ENCODE measurements around the gene FGF18. TPM values are rescaled to one million over a fixed set of nuclear protein-coding genes. Genes with fewer than 3 reads are reported as not detected.

FGF18 gene
- total RNA-seq, 3 donors from 2014 or later (not counting 1 experiment from before 2014, with no cell fraction given) = 0.16 to 0.25 (median 0.23) TPM

DNA sequence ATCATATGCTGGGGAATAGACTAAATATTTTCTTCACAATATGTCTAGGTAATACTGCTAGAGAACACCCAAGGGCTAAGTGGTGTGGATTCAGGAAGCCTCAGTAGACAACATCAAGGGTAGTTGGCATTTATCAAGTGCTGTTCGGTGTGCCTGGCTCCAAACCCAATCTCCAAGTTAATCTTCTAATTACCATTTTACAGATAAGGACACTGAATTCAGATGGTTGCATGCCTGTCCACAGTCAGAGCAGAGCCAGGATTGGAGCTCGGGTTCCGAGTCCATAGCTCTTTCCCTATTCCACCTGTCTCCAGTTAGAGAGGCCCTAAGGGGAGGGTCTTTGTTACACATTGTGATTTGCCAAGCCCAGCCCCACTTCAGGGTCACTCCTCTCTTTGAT lies 58.2 kb downstream of the FGF18 start:
- peaks cover 12% of the 10 kb centered on the region for H3K4me1 ChIP-seq (ENCODE audit: control insufficient read depth, insufficient read depth, low read length)
- H3K36me3 ChIP-seq (ENCODE audit: control insufficient read depth, insufficient read depth, low read length) = no peaks in the 10 kb centered on the region
- H3K4me3 ChIP-seq (ENCODE audit: low read length) = no peak overlapping the region
- Mint-ChIP-seq H3K27me3 (ENCODE audit: low read depth in 2 of 2) (peaks cover 3 to 6% of the 10 kb centered on the region in 2 donors), H3K9me3 (no peaks in the 10 kb centered on the region), H3K27ac (no peak overlapping the region), H3K4me3 (no peak overlapping the region), H3K36me3 (no peaks in the 10 kb centered on the region), H3K4me1 (peaks cover 0 to 10% of the 10 kb centered on the region in 2 donors)
- TF ChIP-seq, protein P1, sequence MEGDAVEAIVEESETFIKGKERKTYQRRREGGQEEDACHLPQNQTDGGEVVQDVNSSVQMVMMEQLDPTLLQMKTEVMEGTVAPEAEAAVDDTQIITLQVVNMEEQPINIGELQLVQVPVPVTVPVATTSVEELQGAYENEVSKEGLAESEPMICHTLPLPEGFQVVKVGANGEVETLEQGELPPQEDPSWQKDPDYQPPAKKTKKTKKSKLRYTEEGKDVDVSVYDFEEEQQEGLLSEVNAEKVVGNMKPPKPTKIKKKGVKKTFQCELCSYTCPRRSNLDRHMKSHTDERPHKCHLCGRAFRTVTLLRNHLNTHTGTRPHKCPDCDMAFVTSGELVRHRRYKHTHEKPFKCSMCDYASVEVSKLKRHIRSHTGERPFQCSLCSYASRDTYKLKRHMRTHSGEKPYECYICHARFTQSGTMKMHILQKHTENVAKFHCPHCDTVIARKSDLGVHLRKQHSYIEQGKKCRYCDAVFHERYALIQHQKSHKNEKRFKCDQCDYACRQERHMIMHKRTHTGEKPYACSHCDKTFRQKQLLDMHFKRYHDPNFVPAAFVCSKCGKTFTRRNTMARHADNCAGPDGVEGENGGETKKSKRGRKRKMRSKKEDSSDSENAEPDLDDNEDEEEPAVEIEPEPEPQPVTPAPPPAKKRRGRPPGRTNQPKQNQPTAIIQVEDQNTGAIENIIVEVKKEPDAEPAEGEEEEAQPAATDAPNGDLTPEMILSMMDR (IDR thresholded peaks at IDR 0.05) = no peak
- intact Hi-C loops (cut with micrococcal nuclease) = no loop called here
- H3K27me3 ChIP-seq (ENCODE audit: control insufficient read depth, insufficient read depth, low read length) = no peaks in the 10 kb centered on the region
- whole genome bisulfite sequencing (ENCODE audit: insufficient coverage) = 95% methylated on average over 3 of the region's 3 CpGs
- no peak for ATAC-seq
- no peaks in the 10 kb centered on the region for H3K9me3 ChIP-seq (ENCODE audit: control insufficient read depth, insufficient read depth, low read length)
- no peak for DNase-seq
- no peak overlapping the region for H3K27ac ChIP-seq (ENCODE audit: low read length)

DNA sequence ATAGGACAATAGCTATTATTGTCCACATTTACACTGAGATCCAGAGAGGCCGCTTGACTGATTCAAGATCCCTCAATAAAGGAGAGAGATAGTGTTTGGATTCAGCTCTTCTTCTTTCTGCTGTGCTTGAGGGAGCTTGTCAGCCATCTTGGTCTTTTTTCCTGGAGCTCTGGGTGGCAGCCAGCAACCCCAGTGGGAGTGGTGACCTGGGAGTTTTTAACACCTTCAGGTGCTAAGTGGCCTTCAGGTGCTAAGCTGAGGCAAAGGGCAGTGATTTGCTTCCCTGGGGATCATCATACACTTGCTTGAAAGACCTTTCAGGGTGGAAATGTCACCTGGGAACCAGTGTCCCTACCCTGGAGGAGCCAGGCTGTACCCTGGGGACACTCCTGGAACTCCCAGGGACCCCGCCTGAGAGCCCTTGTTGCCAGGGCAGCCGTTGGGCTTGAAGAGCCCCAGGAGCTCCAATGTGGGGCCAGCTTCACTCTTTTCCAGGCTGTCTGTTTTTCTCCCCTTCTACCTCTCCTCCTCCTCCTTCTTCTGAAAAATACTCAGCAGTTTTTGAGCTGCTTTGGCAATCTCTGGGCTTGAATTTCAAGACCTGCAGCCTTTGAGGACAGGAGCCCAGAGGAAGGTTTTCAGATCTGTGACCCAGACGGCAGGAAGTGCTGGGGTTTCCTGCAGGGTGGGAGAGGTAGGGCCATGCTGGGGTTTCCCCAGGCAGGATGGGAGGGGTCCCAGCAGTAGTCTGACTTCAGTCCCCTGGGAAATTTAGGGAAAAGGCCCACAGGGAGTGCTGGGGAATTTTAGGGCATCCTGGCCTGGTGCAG lies 59.7 kb downstream of the FGF18 start:
- Mint-ChIP-seq H3K27me3 (ENCODE audit: low read depth in 2 of 2) (peaks cover 3 to 6% of the 10 kb centered on the region in 2 donors), H3K36me3 (no peaks in the 10 kb centered on the region), H3K9me3 (no peaks in the 10 kb centered on the region), H3K4me3 (no peak overlapping the region), H3K27ac (no peak overlapping the region), H3K4me1 (peaks cover 0 to 10% of the 10 kb centered on the region in 2 donors)
- Histone ChIP-seq H3K36me3 (ENCODE audit: control insufficient read depth, insufficient read depth, low read length) (no peaks in the 10 kb centered on the region), H3K4me3 (ENCODE audit: low read length) (no peak overlapping the region), H3K27ac (ENCODE audit: low read length) (no peak overlapping the region), H3K27me3 (ENCODE audit: control insufficient read depth, insufficient read depth, low read length) (no peaks in the 10 kb centered on the region), H3K9me3 (ENCODE audit: control insufficient read depth, insufficient read depth, low read length) (no peaks in the 10 kb centered on the region), H3K4me1 (ENCODE audit: control insufficient read depth, insufficient read depth, low read length) (peaks cover 12% of the 10 kb centered on the region)
- intact Hi-C loops (cut with micrococcal nuclease) = no loop called here
- 53% methylated on average over 4 of the region's 4 CpGs for WGBS (ENCODE audit: insufficient coverage)
- peak in 1 of 3 donors; percentile 57 for ATAC-seq
- peak in 1 of 2 donors; percentile 24 for DNase-seq
- TF ChIP-seq, protein P1 (IDR thresholded peaks at IDR 0.05) = no peak

DNA sequence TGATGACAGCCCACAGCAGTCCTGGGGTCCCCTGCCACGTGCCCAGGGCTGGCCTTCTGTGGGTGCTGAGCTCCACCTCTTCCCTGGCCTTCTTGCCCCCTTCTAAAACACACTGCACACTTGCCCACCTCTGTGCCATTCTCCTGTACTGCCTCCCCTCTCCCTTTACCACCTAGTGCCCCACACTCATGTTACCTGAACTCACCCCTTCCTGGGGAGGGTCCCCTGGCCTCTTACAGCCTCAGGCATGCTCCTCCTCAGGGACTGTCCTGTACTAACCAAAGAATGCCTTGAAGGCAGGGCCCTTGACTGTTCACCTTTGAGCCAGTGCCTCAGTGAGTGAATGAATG lies 60.3 kb downstream of the FGF18 start:
- H3K4me3 Mint-ChIP-seq = no peak overlapping the region
- H3K4me3 ChIP-seq (ENCODE audit: low read length) = no peak overlapping the region
- H3K36me3 ChIP-seq (ENCODE audit: control insufficient read depth, insufficient read depth, low read length) = no peaks in the 10 kb centered on the region
- ATAC-seq (no peak), DNase-seq (no peak)
- no peaks in the 10 kb centered on the region for H3K36me3 Mint-ChIP-seq
- no peak overlapping the region for H3K27ac Mint-ChIP-seq
- H3K9me3 Mint-ChIP-seq = no peaks in the 10 kb centered on the region
- H3K4me1 ChIP-seq (ENCODE audit: control insufficient read depth, insufficient read depth, low read length) = peaks cover 12% of the 10 kb centered on the region
- no peaks in the 10 kb centered on the region for H3K9me3 ChIP-seq (ENCODE audit: control insufficient read depth, insufficient read depth, low read length)
- 21% methylated on average over 1 of the region's 1 CpG for WGBS (ENCODE audit: insufficient coverage)
- H3K4me1 Mint-ChIP-seq = peaks cover 0 to 15% of the 10 kb centered on the region in 2 donors
- intact Hi-C loops (cut with micrococcal nuclease) = loop anchor here (10.0 kb wide), 1 partner anchor 815 kb away; no protein-coding TSS in a partner anchor
- H3K27me3 ChIP-seq (ENCODE audit: control insufficient read depth, insufficient read depth, low read length) = no peaks in the 10 kb centered on the region
- H3K27ac ChIP-seq (ENCODE audit: low read length) = no peak overlapping the region
- peaks cover 3 to 6% of the 10 kb centered on the region in 2 donors for H3K27me3 Mint-ChIP-seq (ENCODE audit: low read depth in 2 of 2)
- TF ChIP-seq, protein P1 (IDR thresholded peaks at IDR 0.05) = no peak

All from natural killer cell (primary cell).